PC-9 (cell line): ENCODE measurements around the gene TMEM63B.

ENCODE experiments used
- CTCF ChIP-seq: fragments of 200-600 bp; sonication (generic); conservative IDR thresholded peaks from 2 replicates; pipeline ENCODE4 v1.6.1; 2017; ENCODE audit warnings: mixed run types, antibody characterized with exemption, mild to moderate bottlenecking, moderate library complexity
- EZH2 ChIP-seq: fragments of 200-600 bp; sonication (generic); IDR thresholded peaks from 2 replicates; pipeline ENCODE4 v1.8.0; 2017; ENCODE audit warnings: antibody characterized with exemption, low read depth

- TF ChIP-seq CTCF = no peak
- TF ChIP-seq EZH2 = no peak
These were observed 46.5 kb upstream of the TMEM63B start for GRCh38 chr6:44080561-44081521.
